Bronchial epithelial cell (primary cell): ENCODE data around the gene SLC16A10. TPM values are rescaled to one million over a fixed set of nuclear protein-coding genes. Genes with fewer than 3 reads are reported as not detected.

Experiments used
- DNase-seq: peaks from one replicate; pipeline ENCODE4 v3.0.0-alpha.2; 2010; ENCODE audit warnings: low read depth
- FAIRE-seq: peaks from 2 replicates; lab custom pipeline; 2011; peaks lifted over from hg19 to GRCh38; lab: Jason Lieb, UNC
- H3K27me3 ChIP-seq: 2 replicates; pipeline ENCODE4 v1.5.1; 2011; ENCODE audit warnings: low read length; ENCODE audit not compliant: control insufficient read depth, insufficient read depth
- H3K36me3 ChIP-seq: 2 replicates; pipeline ENCODE4 v1.5.1; 2011; ENCODE audit warnings: low read length; ENCODE audit not compliant: control insufficient read depth, insufficient read depth
- H3K4me3 ChIP-seq: 2 replicates; pipeline ENCODE4 v1.5.1; 2011; ENCODE audit warnings: mild to moderate bottlenecking, low read depth, low read length, control low read depth
- CTCF ChIP-seq: IDR thresholded peaks from 2 replicates; pipeline ENCODE4 v1.5.1; 2011; ENCODE audit warnings: mild to moderate bottlenecking, moderate library complexity, low read length, control low read depth, inconsistent platforms; ENCODE audit not compliant: insufficient read depth, severe bottlenecking
- total RNA-seq: library from RNA; depleted of rRNA; stranded (reverse); fragments of >200 nt; gene quantifications from 2 replicates; pipeline ENCODE4 v1.2.1, GENCODE V29; 2014

The SLC16A10 gene
- total RNA-seq, 1 donor from 2014 or later: 0.26 TPM

GRCh38 chr6:111277819-111278218 is 190.5 kb downstream of the SLC16A10 start:
- no peaks in the 10 kb centered on the region for H3K36me3 ChIP-seq

GRCh38 chr6:111278731-111279130 is 191.4 kb downstream of the SLC16A10 start:
- H3K36me3 ChIP-seq: no peaks in the 10 kb centered on the region
- FAIRE-seq (no peak), DNase-seq (no peak)
- H3K27me3 ChIP-seq: no peaks in the 10 kb centered on the region
- TF ChIP-seq CTCF: no peak
- H3K4me3 ChIP-seq: no peak overlapping the region

More at GRCh38 chr6:111277819-111278218, 190.5 kb downstream of the SLC16A10 start:
- H3K4me3 ChIP-seq: no peak overlapping the region
- H3K27me3 ChIP-seq: no peaks in the 10 kb centered on the region
- DNase-seq: no peak
- FAIRE-seq: no peak
- no peak for TF ChIP-seq CTCF

GRCh38 chr6:111280445-111280955 is 193.2 kb downstream of the SLC16A10 start:
- no peaks in the 10 kb centered on the region for H3K27me3 ChIP-seq
- no peak for TF ChIP-seq CTCF
- DNase-seq: no peak
- no peak overlapping the region for H3K4me3 ChIP-seq
- no peak for FAIRE-seq
- no peaks in the 10 kb centered on the region for H3K36me3 ChIP-seq

Other genes with a start within 250 kb of the SLC16A10 start
- gene AMD1, start 212.7 kb upstream of the SLC16A10 start, total RNA-seq: 170 and 171 TPM in 2 replicates
- gene GTF3C6, start 128.8 kb upstream of the SLC16A10 start, total RNA-seq: 38.7 and 49.5 TPM in 2 replicates
- gene RPF2, start 105.5 kb upstream of the SLC16A10 start, total RNA-seq: 14.6 and 19.5 TPM in 2 replicates